MM.1S (cell line): Measurements from ENCODE around the gene RNGTT.

Source experiments
- DNase-seq: peaks from one replicate; pipeline ENCODE4 v3.0.0-alpha.2; 2015
- H2AFZ ChIP-seq: fragments of 300-600 bp; sonication (generic); 2 replicates; pipeline ENCODE4 v1.6.0; 2016; ENCODE audit warnings: antibody characterized with exemption, low read length
- H3F3A ChIP-seq: fragments of 300-600 bp; sonication (generic); 2 replicates; pipeline ENCODE4 v1.6.1; 2016; ENCODE audit warnings: mild to moderate bottlenecking, antibody characterized with exemption, low read length, moderate library complexity, mixed read lengths; ENCODE audit not compliant: insufficient read depth
- H3K27ac ChIP-seq: fragments of 300-600 bp; sonication (generic); 2 replicates; pipeline ENCODE4 v1.5.1; 2016; ENCODE audit warnings: mild to moderate bottlenecking, low read length
- H3K27me3 ChIP-seq: fragments of 300-600 bp; sonication (generic); replicated peaks from 2 replicates; pipeline ENCODE4 v1.6.0; 2016; ENCODE audit warnings: low read length; ENCODE audit not compliant: insufficient read depth
- H3K36me3 ChIP-seq: fragments of 300-600 bp; sonication (generic); replicated peaks from 2 replicates; pipeline ENCODE4 v1.6.1; 2016; ENCODE audit warnings: mild to moderate bottlenecking, low read length, mixed read lengths; ENCODE audit not compliant: insufficient read depth
- H3K4me1 ChIP-seq: fragments of 300-600 bp; sonication (generic); 2 replicates; pipeline ENCODE4 v1.6.1; 2016; ENCODE audit warnings: low read length, mixed read lengths
- H3K4me2 ChIP-seq: fragments of 300-600 bp; sonication (generic); 2 replicates; pipeline ENCODE4 v1.6.0; 2016; ENCODE audit warnings: low read depth, low read length
- H3K4me3 ChIP-seq: fragments of 300-600 bp; sonication (generic); 2 replicates; pipeline ENCODE4 v1.5.1; 2016; ENCODE audit warnings: low read length, mixed read lengths
- H3K79me2 ChIP-seq: fragments of 300-600 bp; sonication (generic); 2 replicates; pipeline ENCODE4 v1.6.1; 2016; ENCODE audit warnings: mixed run types, low read length, mixed read lengths
- H3K9ac ChIP-seq: fragments of 300-600 bp; sonication (generic); 2 replicates; pipeline ENCODE4 v1.6.1; 2016; ENCODE audit warnings: low read length, mixed read lengths
- H3K9me2 ChIP-seq: fragments of 300-600 bp; sonication (generic); replicated peaks from 2 replicates; pipeline ENCODE4 v1.6.1; 2016; ENCODE audit warnings: mild to moderate bottlenecking, low read length, mixed read lengths; ENCODE audit not compliant: insufficient read depth
- H3K9me3 ChIP-seq: fragments of 300-600 bp; sonication (generic); replicated peaks from 2 replicates; pipeline ENCODE4 v1.6.1; 2016; ENCODE audit warnings: mild to moderate bottlenecking, low read length, mixed read lengths; ENCODE audit not compliant: insufficient read depth
- H4K20me1 ChIP-seq: fragments of 300-600 bp; sonication (generic); 2 replicates; pipeline ENCODE4 v1.6.1; 2016; ENCODE audit warnings: mild to moderate bottlenecking, low read length, moderate library complexity, mixed read lengths; ENCODE audit not compliant: insufficient read depth
- CTCF ChIP-seq: fragments of 300-600 bp; sonication (generic); IDR thresholded peaks from 2 replicates; pipeline ENCODE4 v1.5.1; 2016; ENCODE audit warnings: antibody characterized with exemption, low read length, mixed read lengths
- EZH2 ChIP-seq: fragments of 300-600 bp; sonication (generic); optimal IDR thresholded peaks from 2 replicates; pipeline ENCODE3; 2017; ENCODE audit warnings: low read depth, mild to moderate bottlenecking, antibody characterized with exemption, low read length, mixed read lengths
- EZH2phosphoT487 ChIP-seq: fragments of 300-600 bp; sonication (generic); IDR thresholded peaks from 2 replicates; pipeline ENCODE4 v1.6.1; 2018; ENCODE audit warnings: antibody characterized with exemption, low read length

Gene RNGTT

DNA sequence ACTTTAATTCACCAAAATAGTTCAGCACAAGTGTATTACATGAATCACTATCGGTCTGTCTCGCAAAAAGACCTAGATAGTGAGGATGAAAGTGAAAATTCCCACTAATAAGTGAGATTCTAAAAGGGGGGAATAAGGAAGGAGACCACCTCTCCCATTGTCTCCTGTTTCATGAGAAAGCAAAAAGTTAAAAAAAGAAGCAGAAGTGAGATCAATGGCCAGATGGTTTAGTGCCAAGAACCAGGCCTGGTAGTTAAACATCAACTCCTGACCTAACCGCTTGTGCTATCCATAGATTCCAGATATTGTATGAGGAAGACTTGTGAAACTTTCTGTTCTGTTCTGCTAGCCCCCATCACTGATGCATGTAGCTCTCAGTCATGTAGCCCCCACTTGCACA lies 293.0 kb downstream of the RNGTT start:
- Histone ChIP-seq H3K4me3 (no peak overlapping the region), H3K9ac (no peak overlapping the region), H2AFZ (no peak overlapping the region), H4K20me1 (no peaks in the 10 kb centered on the region), H3K9me2 (no peaks in the 10 kb centered on the region), H3K36me3 (no peaks in the 10 kb centered on the region), H3K9me3 (no peaks in the 10 kb centered on the region), H3K4me2 (no peak overlapping the region), H3K79me2 (no peaks in the 10 kb centered on the region), H3K27me3 (no peaks in the 10 kb centered on the region), H3K27ac (no peak overlapping the region), H3K4me1 (peaks cover 8% of the 10 kb centered on the region; the same call in 1 of the 2 replicates), H3F3A (no peaks in the 10 kb centered on the region)
- DNase-seq, result no peak
- TF ChIP-seq EZH2phosphoT487, result no peak
- no peak for TF ChIP-seq EZH2
- no peak for TF ChIP-seq CTCF

- Histone ChIP-seq H3K27ac (no peak overlapping the region), H3K4me3 (no peak overlapping the region), H3K36me3 (no peaks in the 10 kb centered on the region), H3K9ac (no peak overlapping the region), H2AFZ (no peak overlapping the region), H4K20me1 (no peaks in the 10 kb centered on the region), H3K4me1 (peaks cover 8% of the 10 kb centered on the region; the same call in 1 of the 2 replicates), H3F3A (no peaks in the 10 kb centered on the region), H3K9me3 (no peaks in the 10 kb centered on the region), H3K27me3 (no peaks in the 10 kb centered on the region), H3K9me2 (no peaks in the 10 kb centered on the region), H3K4me2 (no peak overlapping the region), H3K79me2 (no peaks in the 10 kb centered on the region)
- DNase-seq, result no peak
- TF ChIP-seq CTCF, result no peak
- no peak for TF ChIP-seq EZH2
- no peak for TF ChIP-seq EZH2phosphoT487
These were observed 293.9 kb downstream of the RNGTT start for GRCh38 chr6:88669475-88669874.

- H3K9ac ChIP-seq, result no peak overlapping the region
- H3K27ac ChIP-seq, result no peak overlapping the region
- H3K36me3 ChIP-seq, result no peaks in the 10 kb centered on the region
- H3K27me3 ChIP-seq, result no peaks in the 10 kb centered on the region
- no peak for DNase-seq
- no peaks in the 10 kb centered on the region for H3K9me3 ChIP-seq
- no peak overlapping the region for H2AFZ ChIP-seq
- no peak overlapping the region for H3K4me3 ChIP-seq
- no peaks in the 10 kb centered on the region for H3K79me2 ChIP-seq
- no peaks in the 10 kb centered on the region for H4K20me1 ChIP-seq
- H3F3A ChIP-seq, result no peaks in the 10 kb centered on the region
- TF ChIP-seq CTCF, result no peak
- TF ChIP-seq EZH2phosphoT487, result no peak
- TF ChIP-seq EZH2, result no peak
- peaks cover 9% of the 10 kb centered on the region; the same call in 1 of the 2 replicates for H3K4me1 ChIP-seq
- no peaks in the 10 kb centered on the region for H3K9me2 ChIP-seq
- no peak overlapping the region for H3K4me2 ChIP-seq
These were observed 296.5 kb downstream of the RNGTT start for GRCh38 chr6:88666901-88667300.
